GM21526 (cell line): ENCODE results near the gene GAGE12F.
"Not testable (repeated sequence)": the region's sequence is repeated elsewhere in the genome, so short reads cannot be mapped to it uniquely, and the experiment has no call there.

ENCODE experiments used
- ATAC-seq: cut with Tn5 transposase; IDR thresholded peaks from one replicate; pipeline ENCODE4 v1.9.1; 2021; ENCODE audit warnings: moderate library complexity; ENCODE audit not compliant: unreplicated experiment, low FRiP score

Gene GAGE12F, protein sequence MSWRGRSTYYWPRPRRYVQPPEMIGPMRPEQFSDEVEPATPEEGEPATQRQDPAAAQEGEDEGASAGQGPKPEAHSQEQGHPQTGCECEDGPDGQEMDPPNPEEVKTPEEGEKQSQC

GRCh38 chrX:49560542-49560941, at the start of gene GAGE12F:
Gene GAGE12F, plus strand, starts transcription at chrX:49560842. Its CDS starts 1,155 bp downstream, at chrX:49561997.
- not testable (repeated sequence) for ATAC-seq

GRCh38 chrX:49531877-49532276, 28.8 kb upstream of the GAGE12F start, which contains the start of gene GAGE12C:
Gene GAGE12C, plus strand, starts transcription at chrX:49532177. Its CDS starts 1,155 bp downstream, at chrX:49533332.
- not testable (repeated sequence) for ATAC-seq

- not testable (repeated sequence) for ATAC-seq
Measured at GRCh38 chrX:49541433-49541832, 19.2 kb upstream of the GAGE12F start, which contains the start of gene GAGE12D. Gene GAGE12D, plus strand, starts transcription at chrX:49541733. Its CDS starts 1,155 bp downstream, at chrX:49542888.

GRCh38 chrX:49550989-49551388, 9.7 kb upstream of the GAGE12F start, which contains the start of gene GAGE12E:
Gene GAGE12E, plus strand, starts transcription at chrX:49551289. Its CDS starts 1,155 bp downstream, at chrX:49552444.
- ATAC-seq = not testable (repeated sequence)

- ATAC-seq = not testable (repeated sequence)
Measured at GRCh38 chrX:49568728-49569127, 8.1 kb downstream of the GAGE12F start.

DNA sequence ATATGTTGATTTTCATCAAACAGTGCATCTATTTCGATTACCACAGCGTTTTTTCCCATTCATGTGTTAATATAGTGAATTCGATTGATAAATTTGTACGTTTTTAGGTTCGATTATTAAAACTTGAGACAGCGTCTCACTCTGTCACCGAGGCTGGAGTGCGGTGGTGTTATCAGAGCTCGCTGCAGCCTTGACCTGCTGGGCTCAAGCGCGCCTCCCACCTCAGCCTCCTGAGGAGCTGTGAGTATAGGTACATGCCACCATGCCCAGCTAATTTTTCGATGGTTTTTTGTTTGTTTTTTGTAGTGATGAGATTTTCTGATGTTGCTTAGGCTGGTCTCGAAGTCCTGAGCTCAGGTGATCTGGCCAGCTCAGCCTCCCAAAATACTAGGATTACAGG, 8.5 kb downstream of the GAGE12F start:
- not testable (repeated sequence) for ATAC-seq

- not testable (repeated sequence) for ATAC-seq
Measured at GRCh38 chrX:49570100-49570499, 9.5 kb downstream of the GAGE12F start, which contains the start of gene GAGE12G. Gene GAGE12G, plus strand, starts transcription at chrX:49570400. Its CDS starts 1,155 bp downstream, at chrX:49571555.

DNA sequence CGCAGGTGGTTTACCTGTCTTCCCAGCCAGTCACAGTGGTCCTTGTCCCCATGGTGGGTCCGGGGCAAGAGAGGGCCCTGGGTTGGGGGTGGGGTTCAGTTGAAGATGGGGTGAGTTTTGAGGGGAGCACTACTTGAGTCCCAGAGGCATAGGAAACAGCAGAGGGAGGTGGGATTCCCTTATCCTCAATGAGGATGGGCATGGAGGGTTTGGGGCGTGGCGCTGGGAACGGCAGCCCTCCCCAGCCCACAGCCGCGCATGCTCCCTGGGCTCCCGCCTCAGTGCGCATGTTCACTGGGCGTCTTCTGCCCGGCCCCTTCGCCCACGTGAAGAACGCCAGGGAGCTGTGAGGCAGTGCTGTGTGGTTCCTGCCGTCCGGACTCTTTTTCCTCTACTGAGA, 19.0 kb downstream of the GAGE12F start, which contains the start of gene GAGE12H:
Gene GAGE12H (plus strand): TSS at position 301 of the 400 bp plus-strand sequence. CDS start 1,155 bp downstream, outside the sequence.
- ATAC-seq = not testable (repeated sequence)

- not testable (repeated sequence) for ATAC-seq
Measured at GRCh38 chrX:49589196-49589595, 28.6 kb downstream of the GAGE12F start, which contains the start of gene GAGE2A. Gene GAGE2A, plus strand, starts transcription at chrX:49589496. Its CDS starts 1,155 bp downstream, at chrX:49590651.

- ATAC-seq = not testable (repeated sequence)
Measured at GRCh38 chrX:49589769-49590478, 29.3 kb downstream of the GAGE12F start.

GRCh38 chrX:49590488-49590887, 29.8 kb downstream of the GAGE12F start:
- not testable (repeated sequence) for ATAC-seq

GRCh38 chrX:49598720-49599119, 38.1 kb downstream of the GAGE12F start, which contains the start of gene GAGE1:
Gene GAGE1, plus strand, starts transcription at chrX:49599020. Its CDS starts 1,155 bp downstream, at chrX:49600175.
- not testable (repeated sequence) for ATAC-seq

DNA sequence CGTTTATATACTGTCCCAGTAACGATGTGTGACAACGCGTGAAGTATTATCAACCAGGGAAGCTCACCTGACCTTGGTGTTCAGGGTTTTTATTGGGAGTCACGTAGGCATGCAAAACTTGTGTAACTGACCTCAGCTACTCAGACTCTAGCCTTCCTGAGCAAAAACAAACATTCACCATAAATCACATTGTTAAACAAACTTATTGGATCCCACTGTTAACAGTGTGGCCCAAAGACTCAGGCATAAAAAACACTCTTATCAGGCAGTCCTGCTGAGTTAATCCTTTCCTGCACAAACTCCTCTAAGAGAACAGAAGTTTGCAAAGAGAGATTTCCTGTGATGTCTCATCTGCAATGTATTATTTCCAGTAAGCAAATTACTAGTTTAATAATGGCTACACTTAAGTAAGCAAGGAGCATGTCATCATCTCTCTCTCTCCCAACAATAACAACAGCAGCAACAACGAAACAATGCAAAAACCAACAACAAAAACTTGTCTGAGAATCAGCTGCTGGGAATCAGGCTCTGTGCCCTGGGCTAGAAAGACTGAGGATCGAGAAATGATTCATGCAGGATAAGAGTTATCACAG, 50.2 kb downstream of the GAGE12F start:
- ATAC-seq = no peak
